GM18519 (cell line): ENCODE data around the gene RPL4.
"Not testable (repeated sequence)": the region's sequence is repeated elsewhere in the genome, so short reads cannot be mapped to it uniquely, and the experiment has no call there.

Experiments
- ATAC-seq: cut with Tn5 transposase; IDR thresholded peaks from one replicate; pipeline ENCODE4 v1.9.1; 2021; ENCODE audit warnings: mild to moderate bottlenecking, moderate library complexity; ENCODE audit not compliant: unreplicated experiment, low FRiP score

Gene RPL4

GRCh38 chr15:66504563-66505429 lies at the start of gene RPL4, which contains the start of gene ZWILCH:
Gene RPL4, minus strand, starts transcription at chr15:66504855. Its CDS starts 65 bp downstream, at chr15:66504790.
Gene ZWILCH, plus strand, starts transcription at chr15:66505326. Its CDS starts 13 bp downstream, at chr15:66505339.
- peak; percentile 44 for ATAC-seq

GRCh38 chr15:66545255-66545654 lies 40.6 kb upstream of the RPL4 start:
- no peak for ATAC-seq

GRCh38 chr15:66542896-66543295 lies 38.2 kb upstream of the RPL4 start:
- ATAC-seq = no peak

GRCh38 chr15:66535056-66535455 lies 30.4 kb upstream of the RPL4 start:
- ATAC-seq = no peak

GRCh38 chr15:66524838-66525237 lies 20.2 kb upstream of the RPL4 start:
- no peak for ATAC-seq

- ATAC-seq = no peak
Observed at GRCh38 chr15:66523926-66524325, 19.3 kb upstream of the RPL4 start.

GRCh38 chr15:66515901-66516322 lies 11.3 kb upstream of the RPL4 start:
- no peak for ATAC-seq

- no peak for ATAC-seq
Observed at GRCh38 chr15:66514586-66514985, 9.9 kb upstream of the RPL4 start.

GRCh38 chr15:66508293-66508883 lies 3.7 kb upstream of the RPL4 start:
- ATAC-seq = no peak

GRCh38 chr15:66505818-66506217 lies 1.2 kb upstream of the RPL4 start:
- no peak for ATAC-seq

- ATAC-seq = no peak
Observed at GRCh38 chr15:66505430-66505811, 766 bp upstream of the RPL4 start.

GRCh38 chr15:66503780-66504562 lies 684 bp downstream of the RPL4 start:
- no peak for ATAC-seq

- not testable (repeated sequence) for ATAC-seq
Observed at GRCh38 chr15:66503041-66503648, 1.5 kb downstream of the RPL4 start.

- no peak for ATAC-seq
Observed at GRCh38 chr15:66502491-66502890, 2.2 kb downstream of the RPL4 start.

GRCh38 chr15:66500346-66500745 lies 4.3 kb downstream of the RPL4 start:
- ATAC-seq = not testable (repeated sequence)

- ATAC-seq = no peak
Observed at GRCh38 chr15:66498501-66499386, 5.9 kb downstream of the RPL4 start.

- ATAC-seq = peak; percentile 65
Observed at GRCh38 chr15:66497502-66498455, 6.9 kb downstream of the RPL4 start, which contains the start of gene SNAPC5. Gene SNAPC5, minus strand, starts transcription at chr15:66497762. Its CDS starts 31 bp downstream, at chr15:66497731.

- ATAC-seq = peak; percentile 5
Observed at GRCh38 chr15:66496951-66497501, 7.6 kb downstream of the RPL4 start.
